HG02642 (cell line): Measurements from ENCODE around the gene ATXN1.

Experiments used
- ATAC-seq: cut with Tn5 transposase; IDR thresholded peaks from one replicate; pipeline ENCODE4 v1.9.1; 2021; ENCODE audit warnings: mild to moderate bottlenecking; ENCODE audit not compliant: unreplicated experiment, poor library complexity

ATXN1 gene

DNA sequence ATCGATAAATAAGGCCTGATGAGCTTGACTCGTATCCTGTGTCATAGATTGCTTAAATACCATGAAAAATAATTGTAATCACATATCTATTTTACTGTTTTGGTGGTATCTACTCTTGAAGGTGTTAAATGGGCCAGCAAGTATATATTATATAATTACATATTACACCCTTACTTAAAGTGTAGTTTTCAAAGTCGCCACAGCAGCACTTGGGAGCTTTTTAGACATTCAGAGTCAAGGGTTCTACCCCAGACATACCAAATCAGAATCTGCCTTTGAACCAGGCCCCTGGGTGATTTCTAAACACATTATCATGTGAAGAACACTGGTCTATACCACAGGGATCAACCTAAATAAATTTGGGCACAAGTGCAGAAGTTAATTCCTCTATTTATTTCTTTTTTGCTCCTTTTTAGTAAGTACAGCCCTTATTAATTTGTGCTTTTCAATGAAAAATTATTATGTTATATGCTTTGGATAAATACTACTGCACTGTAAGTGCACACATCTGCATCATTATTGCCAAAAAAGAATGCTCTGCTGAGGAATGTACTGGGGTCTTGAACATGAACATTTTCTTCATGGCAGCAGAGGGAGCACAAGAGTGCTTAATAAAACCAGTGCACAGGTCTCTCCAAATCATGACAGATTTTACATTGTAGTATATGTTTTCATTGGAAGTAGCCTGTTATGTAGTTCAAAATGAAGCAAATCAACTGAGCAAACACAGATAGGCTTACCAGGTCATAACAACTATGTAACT, 3.1 kb upstream of the ATXN1 start:
- ATAC-seq, result no peak

DNA sequence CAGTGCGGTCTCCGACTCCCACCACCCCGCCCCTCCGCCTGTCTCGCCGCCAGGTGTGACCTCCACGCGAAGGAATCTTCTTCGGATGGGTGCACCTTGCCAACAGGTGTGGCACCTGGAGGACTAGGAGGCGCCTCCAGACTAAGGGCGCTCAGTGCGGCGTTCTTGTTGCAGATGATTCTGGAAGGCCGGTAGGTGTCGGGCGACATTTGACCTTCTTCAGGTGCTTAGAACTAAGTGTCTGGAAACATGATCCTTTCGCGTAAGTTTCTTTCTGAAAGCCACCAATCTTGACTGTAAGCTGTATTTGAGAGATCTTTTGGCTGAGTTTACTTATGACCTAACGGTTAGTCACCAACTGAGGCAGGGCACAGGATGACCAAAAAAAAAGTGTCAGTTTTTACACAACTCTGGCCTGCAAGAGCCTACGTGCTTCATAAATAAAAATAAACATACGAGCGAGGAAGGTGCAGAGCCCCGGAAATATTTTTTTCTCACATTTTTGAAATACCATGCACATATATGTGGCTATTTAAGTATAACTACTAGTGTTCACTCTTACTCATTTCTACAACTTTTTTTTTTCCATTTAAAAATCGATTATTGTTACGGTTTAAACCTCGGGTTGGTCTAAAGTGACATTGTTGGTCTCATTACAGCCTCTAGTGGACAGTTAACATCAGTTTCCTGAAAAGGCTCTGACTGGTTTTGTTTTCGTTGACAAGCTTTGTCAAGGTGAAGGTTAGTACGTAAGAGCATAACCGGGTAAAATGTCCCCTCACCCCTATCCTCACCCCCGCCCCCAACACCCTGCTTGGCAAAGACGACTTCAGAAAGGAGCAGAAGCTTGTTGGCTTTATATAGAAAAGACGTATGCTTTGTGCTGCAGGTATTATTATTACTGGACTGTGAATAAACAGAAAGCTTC, 1.6 kb upstream of the ATXN1 start:
- ATAC-seq, result peak; percentile 1

DNA sequence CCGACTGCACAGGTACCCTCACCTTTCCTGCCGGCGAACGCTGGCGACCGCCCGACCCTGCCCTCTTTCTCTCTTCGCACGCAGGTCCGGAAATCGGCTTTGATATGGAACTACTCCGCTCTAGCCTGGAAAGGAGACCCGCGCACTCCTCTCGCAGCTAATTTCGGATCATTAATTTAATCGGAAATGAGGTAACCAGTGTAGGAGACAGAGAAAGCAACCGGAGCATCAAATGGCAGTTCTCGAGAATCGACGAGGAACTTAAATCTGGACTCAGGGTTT, 949 bp upstream of the ATXN1 start:
- ATAC-seq, result peak; percentile 1

DNA sequence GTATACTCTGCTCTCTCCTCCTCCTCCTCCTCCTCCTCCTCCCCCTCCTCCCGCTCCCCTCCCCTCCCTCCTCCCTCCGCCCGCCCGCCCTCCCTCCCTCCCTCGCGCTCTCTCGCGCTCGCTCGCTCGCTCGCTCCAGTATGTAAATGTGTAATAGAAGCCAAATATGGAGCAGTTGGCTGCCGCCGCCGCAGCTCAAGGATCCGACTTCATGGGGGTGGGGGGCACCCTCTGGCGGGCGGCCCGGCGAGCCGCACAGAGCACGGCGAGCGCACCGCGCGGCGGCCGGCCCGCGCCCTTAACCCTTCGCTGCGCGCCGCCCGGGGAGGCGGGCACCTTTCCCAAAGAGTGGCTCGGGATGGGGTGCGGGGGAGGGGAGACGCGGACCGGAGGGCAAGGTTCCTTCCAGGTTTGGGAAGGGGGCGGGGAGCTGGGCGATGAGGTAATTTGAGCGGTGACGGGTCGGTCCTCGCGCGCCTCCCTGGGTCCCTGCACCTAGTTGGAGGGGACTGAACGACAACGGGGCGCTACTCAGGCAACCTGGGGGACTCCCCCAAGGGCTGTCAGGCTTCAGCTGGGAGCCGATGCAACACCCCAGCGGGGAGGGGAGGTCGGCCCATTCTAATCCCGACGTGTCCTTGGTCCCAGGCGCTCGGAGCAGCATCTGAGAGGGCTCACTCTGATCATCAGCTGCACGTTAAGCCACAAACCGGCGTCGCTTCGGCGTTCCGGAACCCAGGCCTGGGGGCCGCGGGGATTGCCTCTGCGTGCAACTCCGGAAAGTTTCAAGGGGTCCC, 409 bp upstream of the ATXN1 start:
- peak; percentile 61 for ATAC-seq

DNA sequence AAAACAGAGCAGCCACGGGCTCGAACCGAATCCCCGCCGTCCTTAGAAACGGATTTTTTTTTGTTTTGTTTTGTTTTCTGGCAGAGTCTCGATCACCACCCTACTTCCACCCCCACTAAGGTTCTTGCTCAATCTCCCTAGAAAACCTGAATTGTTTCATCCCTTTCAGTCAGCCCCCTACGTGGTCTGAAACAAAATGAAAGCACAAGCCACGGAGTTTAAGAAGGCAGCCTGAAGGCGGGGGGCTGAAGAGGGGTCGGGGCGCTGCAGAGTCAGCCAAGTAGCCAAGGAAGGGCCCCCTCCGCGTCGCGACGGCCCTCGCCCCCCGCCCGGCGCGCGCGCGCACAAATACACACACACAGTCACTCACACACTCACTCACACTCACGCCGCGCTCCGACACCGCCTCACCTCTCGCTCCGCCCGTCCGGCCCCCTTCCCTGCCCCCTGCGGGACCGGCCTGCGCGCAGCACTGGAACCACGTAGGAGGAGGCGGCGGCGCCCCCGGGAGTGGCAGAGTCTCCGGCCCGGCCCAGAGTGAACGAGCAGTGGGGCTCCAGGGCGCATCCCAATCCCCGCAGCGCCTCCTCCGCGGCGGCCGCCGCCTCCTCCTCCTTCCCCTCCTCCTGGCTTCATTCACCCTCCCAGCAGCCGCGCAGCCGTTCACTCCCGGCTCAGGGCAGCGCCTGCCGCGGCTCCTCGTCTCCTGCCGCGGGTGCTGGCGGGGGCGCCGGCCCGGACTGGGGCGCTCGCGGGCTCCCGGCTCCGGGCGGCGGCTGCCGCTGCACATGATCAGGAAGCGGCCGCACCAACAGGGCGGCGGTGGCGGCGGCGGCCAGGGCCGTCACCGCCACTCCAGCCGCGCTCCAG, 1.4 kb downstream of the ATXN1 start:
- peak; percentile 53 for ATAC-seq

DNA sequence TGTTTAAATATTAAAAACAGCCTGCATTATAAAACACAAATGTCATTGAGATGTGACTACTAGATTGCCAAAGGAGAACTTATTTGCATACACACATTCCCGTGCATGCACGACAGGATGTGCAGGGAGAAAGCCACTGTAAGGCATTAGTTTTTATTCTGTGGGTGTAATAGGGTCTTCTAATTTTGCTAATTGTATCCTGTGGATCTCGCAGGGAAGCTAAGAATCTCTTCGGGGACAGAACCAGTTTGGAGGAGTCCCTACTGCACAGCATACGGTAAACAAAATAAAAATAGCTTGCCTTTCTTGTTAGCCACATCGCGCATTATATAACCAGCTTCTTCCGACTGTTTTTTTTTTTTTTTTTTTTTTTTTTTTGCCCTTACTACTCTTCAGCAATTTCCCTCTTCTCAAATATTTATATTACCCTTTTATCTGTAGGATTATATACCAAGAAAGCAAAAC, 2.0 kb downstream of the ATXN1 start:
- no peak for ATAC-seq

DNA sequence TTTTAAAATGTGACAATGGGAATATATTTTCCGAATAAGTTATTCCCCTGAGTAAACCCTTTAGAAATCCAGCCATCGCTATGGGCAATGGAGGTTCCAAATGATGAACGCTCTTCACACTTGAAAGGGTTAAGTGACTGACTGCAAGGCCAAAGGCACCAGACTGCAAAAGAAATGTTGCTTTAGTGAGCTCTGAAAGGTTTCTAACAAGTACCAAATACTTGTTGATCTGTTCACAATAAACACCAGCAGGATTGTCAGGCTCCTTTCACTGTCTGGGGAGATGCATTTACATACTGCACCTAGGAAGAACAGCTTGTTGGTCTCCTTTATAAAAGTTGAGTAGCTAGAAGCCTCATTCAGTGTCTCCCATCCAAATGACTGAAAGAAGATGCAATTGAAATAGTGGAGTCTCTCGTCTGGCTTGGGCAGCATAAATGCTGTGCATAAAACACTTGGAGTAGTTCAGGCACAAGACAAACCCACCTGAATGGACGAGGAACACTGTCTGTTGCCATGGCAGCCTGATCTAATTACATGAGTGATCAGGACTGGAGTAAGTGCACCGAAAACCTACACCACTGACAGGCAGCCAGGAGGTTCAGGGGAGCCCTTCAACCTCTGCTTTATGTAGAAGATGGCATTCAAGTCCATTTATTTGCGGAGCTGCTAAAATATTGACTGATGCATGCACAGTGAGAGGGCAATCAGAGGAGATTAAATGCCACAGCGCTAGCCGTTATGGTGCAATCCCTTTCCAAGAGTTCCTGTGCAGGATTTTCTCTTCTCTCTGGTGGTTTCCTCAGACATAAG, 2.9 kb downstream of the ATXN1 start:
- no peak for ATAC-seq

DNA sequence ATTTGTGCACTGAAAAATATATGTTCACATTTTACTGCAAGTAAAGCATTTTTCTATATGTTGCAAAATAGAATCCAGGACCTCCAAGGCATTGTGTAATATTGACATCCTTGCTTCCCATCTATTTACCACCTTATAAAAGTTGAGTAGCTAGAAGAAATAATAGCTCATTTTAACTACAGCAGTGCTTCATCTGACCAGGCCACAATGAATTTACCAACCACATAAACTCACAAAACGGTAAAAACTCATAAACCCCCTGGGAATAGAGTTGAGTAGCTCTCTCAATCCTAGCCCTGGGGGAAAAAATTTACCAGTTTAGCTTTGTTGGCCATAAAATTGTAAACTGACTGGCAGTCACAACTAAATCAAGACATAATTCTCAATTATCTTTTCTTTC, 3.9 kb downstream of the ATXN1 start:
- no peak for ATAC-seq

DNA sequence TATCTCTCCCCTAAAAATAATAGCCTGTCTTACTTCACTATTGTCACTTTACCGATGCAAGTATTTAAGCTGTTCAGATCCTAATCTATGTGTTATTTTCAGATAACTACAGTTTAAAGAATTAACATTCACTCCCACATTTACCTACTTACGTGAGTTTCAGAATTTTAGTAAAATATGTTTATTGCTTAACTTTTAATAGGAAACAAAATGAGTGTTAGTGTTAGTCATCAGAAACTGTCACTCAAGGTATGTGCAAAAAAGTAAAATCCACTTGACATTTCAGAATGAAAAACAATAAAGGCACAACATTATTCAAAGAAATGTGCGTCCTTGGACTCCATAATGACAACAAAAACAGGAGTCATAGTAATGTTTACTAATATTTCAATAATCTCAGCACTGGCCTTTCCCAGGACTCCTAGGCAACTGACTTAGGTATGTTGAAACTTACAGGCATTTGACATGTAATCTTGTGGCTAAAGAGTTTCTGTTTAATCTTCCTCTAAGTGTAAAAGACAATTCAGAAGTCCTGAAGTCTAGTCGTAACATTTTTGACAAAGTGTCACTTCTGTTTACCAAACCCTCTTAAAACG, 4.5 kb downstream of the ATXN1 start:
- ATAC-seq, result no peak

DNA sequence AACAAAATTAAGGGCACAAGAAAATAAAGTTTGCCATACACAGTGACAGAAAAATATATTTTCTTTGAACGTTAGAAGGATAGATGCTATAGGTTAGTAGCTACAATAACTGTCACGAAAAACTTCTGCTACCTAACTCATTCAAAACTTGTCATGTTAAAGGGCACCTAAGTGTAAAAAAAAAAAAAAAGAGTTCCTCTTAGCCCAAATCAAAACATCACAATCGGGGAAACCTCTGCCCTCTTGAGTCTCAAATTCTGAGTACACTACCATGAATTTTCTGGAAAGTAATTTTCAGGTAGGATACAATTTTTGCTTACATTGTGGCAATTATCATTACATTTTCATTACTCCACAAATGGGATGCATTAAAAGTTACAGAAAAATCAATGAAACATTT, 5.7 kb downstream of the ATXN1 start:
- ATAC-seq, result no peak

DNA sequence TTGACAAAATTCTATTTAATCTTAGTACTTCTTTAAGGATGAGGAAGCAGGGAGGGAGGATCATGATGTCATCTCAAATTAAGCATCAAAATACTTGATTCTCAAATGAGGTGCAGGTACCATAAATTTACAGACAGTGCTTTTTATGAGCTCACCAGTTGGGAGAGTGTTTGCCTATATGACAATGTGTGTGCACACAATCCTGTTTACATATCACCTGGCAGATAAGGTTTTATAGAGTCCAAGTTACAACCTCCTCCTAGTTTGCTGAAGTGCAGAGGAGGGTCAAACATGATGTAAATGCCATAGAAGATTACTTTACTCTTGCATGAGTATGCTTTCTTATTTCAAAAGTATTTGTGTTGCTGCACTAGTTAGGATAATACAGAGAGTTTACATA, 6.4 kb downstream of the ATXN1 start:
- no peak for ATAC-seq

DNA sequence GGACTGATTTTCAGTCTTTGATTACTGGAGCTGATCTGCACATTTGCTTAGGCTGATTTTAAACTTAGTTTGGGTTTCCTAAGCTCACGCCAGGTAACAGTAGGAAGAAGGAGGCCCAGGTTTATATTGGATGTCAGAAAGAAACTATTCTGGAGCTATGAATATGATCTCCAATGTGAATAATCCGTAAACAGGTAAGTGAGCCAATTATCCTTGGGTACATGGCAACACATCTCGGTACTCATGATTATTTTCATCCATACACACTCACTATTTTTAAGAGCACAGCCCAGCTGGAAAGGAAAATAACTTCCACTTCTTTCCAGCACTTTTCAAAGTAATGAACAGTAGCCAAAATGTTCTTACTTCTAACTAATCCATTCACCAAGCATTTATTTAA, 7.0 kb downstream of the ATXN1 start:
- no peak for ATAC-seq

DNA sequence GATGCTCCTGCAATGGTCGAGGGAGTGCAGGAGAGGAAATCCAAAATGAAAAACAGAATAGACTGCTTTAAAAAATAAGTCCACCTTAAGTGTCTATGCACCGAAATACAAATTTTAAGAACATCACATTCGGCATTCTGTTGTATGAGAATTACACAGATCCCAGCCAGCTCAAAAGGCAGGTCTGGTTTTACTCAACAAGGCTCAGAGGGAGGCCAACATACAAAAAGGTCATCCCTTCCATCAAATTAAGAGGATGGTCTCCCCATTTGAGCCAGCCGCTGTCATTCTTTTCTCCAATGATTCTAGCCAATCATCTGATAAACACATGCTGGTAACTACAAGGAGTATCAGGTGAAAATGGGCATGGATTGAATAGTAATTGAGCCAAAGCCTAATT, 7.9 kb downstream of the ATXN1 start:
- no peak for ATAC-seq

DNA sequence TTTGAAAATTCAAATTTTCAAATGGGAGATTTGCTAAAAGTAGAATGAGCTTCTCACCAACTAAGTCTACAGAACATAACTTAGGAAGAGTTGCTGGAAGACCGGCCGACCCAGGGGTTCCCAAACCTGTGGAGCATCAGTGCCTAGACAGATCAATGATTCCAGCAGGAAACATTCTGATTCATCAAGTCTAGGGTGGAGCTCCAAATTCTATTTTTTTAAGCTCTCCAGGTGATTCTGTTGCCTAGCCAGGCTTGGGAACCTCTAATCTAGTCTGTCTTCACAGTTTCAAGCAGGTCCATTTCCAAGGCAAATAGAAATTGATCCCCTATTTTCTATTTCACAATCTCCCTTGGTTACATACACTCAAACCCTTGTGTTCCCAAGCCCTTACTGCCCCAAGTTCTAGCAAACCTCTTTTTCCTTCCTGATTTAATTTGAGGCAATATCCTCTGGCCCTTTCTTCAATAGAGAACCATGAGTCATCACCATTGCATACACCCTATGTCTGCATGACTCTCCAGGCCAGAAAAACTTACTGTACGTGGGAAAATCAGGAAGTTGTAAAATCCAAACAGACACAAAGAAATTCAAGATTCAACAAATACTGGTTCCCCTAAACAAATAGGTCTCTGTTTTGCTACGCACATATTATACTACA, 8.9 kb downstream of the ATXN1 start:
- no peak for ATAC-seq

DNA sequence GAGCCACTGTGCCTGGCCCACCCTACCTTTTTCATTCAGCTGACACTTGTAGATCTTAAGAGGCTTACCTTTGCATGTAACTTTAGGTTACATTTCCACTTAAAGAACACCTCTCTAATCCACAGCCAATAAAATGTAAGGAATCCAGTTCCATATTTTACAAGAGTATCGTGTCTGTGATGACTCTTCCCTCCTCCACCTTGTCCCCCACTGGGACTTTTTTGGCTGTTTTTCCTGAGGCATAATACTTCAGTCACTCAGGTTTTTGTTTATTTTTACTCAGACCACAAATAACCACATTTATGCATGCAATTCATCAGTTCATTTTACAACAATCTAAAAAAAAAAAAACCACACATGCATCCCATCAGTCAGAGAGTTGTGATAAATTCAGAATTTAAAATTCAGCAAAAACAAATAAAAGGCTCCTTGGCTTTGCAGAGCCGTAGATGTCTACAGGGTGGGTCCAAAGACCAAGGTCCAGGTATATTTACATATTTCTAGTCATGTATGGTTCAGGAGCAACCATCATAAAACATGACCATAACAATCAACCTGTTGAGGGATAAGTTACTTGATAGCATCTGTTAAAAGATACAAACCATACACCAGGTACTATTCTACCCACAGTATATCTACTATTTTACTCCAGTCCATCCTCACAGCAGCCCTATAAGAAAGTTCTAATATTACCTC, 9.9 kb downstream of the ATXN1 start:
- ATAC-seq, result no peak

DNA sequence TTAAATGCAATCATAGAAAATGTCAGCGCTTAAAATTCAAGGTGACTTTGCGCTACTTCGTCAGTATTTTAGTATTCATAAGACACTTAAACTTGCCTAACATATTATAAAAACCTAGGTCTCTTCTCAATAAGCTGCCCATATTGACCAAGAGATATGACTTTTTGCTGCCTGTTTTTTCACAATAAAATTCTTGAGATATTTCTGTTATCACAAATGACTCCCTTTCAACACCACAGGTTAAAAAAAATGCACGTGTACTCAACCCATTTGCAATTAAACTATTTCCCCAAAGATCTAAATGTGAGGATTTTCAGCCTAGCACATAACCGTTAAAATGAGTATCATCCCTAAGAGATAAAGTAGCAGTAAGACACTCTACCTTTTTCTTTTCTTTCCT, 10.7 kb downstream of the ATXN1 start:
- no peak for ATAC-seq
